HepG2 (cell line): ENCODE data around the gene SRSF4. TPM values are rescaled to one million over a fixed set of nuclear protein-coding genes. Genes with fewer than 3 reads are reported as not detected.

Experiments used
- ATAC-seq: fragments of 200-7000 bp; cut with Tn5 transposase; 3 replicates; pipeline ENCODE4 v1.9.1; 2020; ENCODE audit warnings: mild to moderate bottlenecking, moderate library complexity
- BruUV-seq: library from RNA; stranded (reverse); fragments of 400-500 nt; replicated peaks from 2 replicates; lab custom pipeline; 2021; lab: Mats Ljungman, UMichigan
- CTCF ChIA-PET: fragments of 300-600 bp; formaldehyde crosslinking; extraction: SDS; loops from one replicate; lab custom pipeline; 2021; ENCODE audit warnings: low total read pairs, inconsistent platforms, low intra/inter-chr PET ratio; lab: Yijun Ruan, JAX
- POLR2A ChIA-PET: fragments of 350-600 bp; sonication (Branson Sonifier 250); formaldehyde crosslinking; loops from one replicate; lab custom pipeline; 2020; ENCODE audit warnings: antibody characterized with exemption, inconsistent platforms; lab: Yijun Ruan, JAX
- DNase-seq: peaks from one replicate; pipeline ENCODE4 v3.0.0-alpha.2; 2015; ENCODE audit warnings: low spot score
- FAIRE-seq: peaks from 3 replicates; lab custom pipeline; 2011; peaks lifted over from hg19 to GRCh38; lab: Jason Lieb, UNC
- H2AFZ ChIP-seq: one replicate; pipeline ENCODE4 v1.6.1; 2011; ENCODE audit warnings: low read length, inconsistent platforms
- H3K27ac ChIP-seq: fragments of 300-600 bp; 3 replicates; pipeline ENCODE4 v1.8.0; 2011; ENCODE audit warnings: mixed run types, mild to moderate bottlenecking, mixed read lengths, low read length, inconsistent platforms; ENCODE audit not compliant: insufficient read depth; ENCODE audit errors: extremely low read length
- H3K27me3 ChIP-seq, 2 experiments: fragments of 200-600 bp in 1 of 2; 2 replicates in 1 of 2; 3 replicates in 1 of 2; pipeline versions ENCODE4 v1.6.0 to v1.8.0; 2011; ENCODE audit warnings: low read length in 2 of 2, mild to moderate bottlenecking in 2 of 2, moderate library complexity in 2 of 2, inconsistent platforms in 1 of 2; ENCODE audit not compliant: insufficient read depth in 2 of 2, control insufficient read depth in 1 of 2
- H3K36me3 ChIP-seq, 2 experiments: fragments of 200-600 bp in 1 of 2; replicated peaks in 1 of 2; 2 replicates in 1 of 2; 3 replicates in 1 of 2; pipeline versions ENCODE4 v1.5.1 to v1.8.0; 2011; ENCODE audit warnings: low read length in 2 of 2, inconsistent platforms in 1 of 2; ENCODE audit not compliant: insufficient read depth in 2 of 2, control insufficient read depth in 1 of 2
- H3K4me1 ChIP-seq: 2 replicates; pipeline ENCODE4 v1.5.1; 2012; ENCODE audit warnings: low read length, inconsistent platforms; ENCODE audit not compliant: insufficient read depth
- H3K4me2 ChIP-seq: 2 replicates; pipeline ENCODE4 v1.6.0; 2011; ENCODE audit warnings: low read depth, low read length, inconsistent platforms
- H3K4me3 ChIP-seq, 3 experiments: fragments of 200-600 bp in 1 of 3; sonication (generic), shearing (Covaris generic) in 1 of 3; replicated peaks in 1 of 3; 2 replicates each; pipeline ENCODE4 v1.5.1; 2011 to 2016; ENCODE audit warnings: low read length in 3 of 3, inconsistent platforms in 2 of 3, low read depth in 2 of 3, mild to moderate bottlenecking in 2 of 3, control low read depth in 1 of 3, mixed read lengths in 1 of 3; ENCODE audit not compliant: insufficient read depth in 1 of 3
- H3K79me2 ChIP-seq: one replicate; pipeline ENCODE4 v1.6.1; 2011; ENCODE audit warnings: low read length, inconsistent platforms; ENCODE audit not compliant: insufficient read depth
- H3K9ac ChIP-seq: 2 replicates; pipeline ENCODE4 v1.6.0; 2011; ENCODE audit warnings: mild to moderate bottlenecking, low read depth, low read length, inconsistent platforms; ENCODE audit not compliant: insufficient read depth
- H3K9me3 ChIP-seq: 2 replicates; pipeline ENCODE4 v1.5.1; 2012; ENCODE audit warnings: mild to moderate bottlenecking, low read length
- H4K20me1 ChIP-seq: 2 replicates; pipeline ENCODE4 v1.6.0; 2011; ENCODE audit warnings: inconsistent platforms, mild to moderate bottlenecking, low read length, moderate library complexity; ENCODE audit not compliant: insufficient read depth
- ATF4 ChIP-seq, 2 experiments: fragments of 450-650 bp in 1 of 2; sonication (generic) in 1 of 2; formaldehyde crosslinking; IDR thresholded peaks; 2 replicates each; pipeline versions ENCODE4 v1.5.0 to v1.8.0; 2020 to 2022; ENCODE audit warnings: mild to moderate bottlenecking in 1 of 2, missing genetic modification reagents in 1 of 2
- CHD2 ChIP-seq: IDR thresholded peaks from 2 replicates; pipeline ENCODE4 v1.6.1; 2011; ENCODE audit warnings: low read depth, low read length, improper control_type of control experiment
- E2F1 ChIP-seq: sonication (generic); formaldehyde crosslinking; IDR thresholded peaks from 2 replicates; pipeline ENCODE4 v1.5.0; 2020; ENCODE audit warnings: missing genetic modification reagents
- FOXC1 ChIP-seq: sonication (generic); formaldehyde crosslinking; IDR thresholded peaks from 2 replicates; pipeline ENCODE4 v1.8.0; 2022; ENCODE audit warnings: mild to moderate bottlenecking, missing genetic modification reagents, borderline replicate concordance
- GATAD2A ChIP-seq: IDR thresholded peaks from 2 replicates; pipeline ENCODE4 v1.6.1; 2016
- HMG20B ChIP-seq: conservative IDR thresholded peaks from 2 replicates; pipeline ENCODE4 v1.6.1; 2016; ENCODE audit warnings: missing genetic modification reagents, missing compliant biosample characterization
- JDP2 ChIP-seq: sonication (generic); formaldehyde crosslinking; IDR thresholded peaks from 2 replicates; pipeline ENCODE4 v1.8.1; 2022; ENCODE audit warnings: missing genetic modification reagents, borderline replicate concordance
- MXD3 ChIP-seq: IDR thresholded peaks from 2 replicates; pipeline ENCODE4 v1.6.1; 2016; ENCODE audit warnings: mild to moderate bottlenecking, missing biosample characterization, missing genetic modification reagents
- MXI1 ChIP-seq: IDR thresholded peaks from 3 replicates; pipeline ENCODE4 v1.6.1; 2012; ENCODE audit warnings: low read depth, low read length, inconsistent platforms, borderline replicate concordance
- PCBP1 ChIP-seq: fragments of 200-400 bp; formaldehyde crosslinking; IDR thresholded peaks from 2 replicates; pipeline ENCODE4 v1.6.1; 2017; ENCODE audit warnings: mild to moderate bottlenecking, low read depth, low read length, borderline replicate concordance
- SAP130 ChIP-seq: IDR thresholded peaks from 2 replicates; pipeline ENCODE4 v1.6.1; 2016; ENCODE audit warnings: low read depth
- ZIK1 ChIP-seq: sonication (generic); formaldehyde crosslinking; IDR thresholded peaks from 2 replicates; pipeline ENCODE4 v1.5.0; 2020; ENCODE audit warnings: mild to moderate bottlenecking, low read depth, missing genetic modification reagents, borderline replicate concordance
- ZNF354B ChIP-seq: sonication (generic); formaldehyde crosslinking; IDR thresholded peaks from 2 replicates; pipeline ENCODE4 v1.8.0; 2022; ENCODE audit warnings: mild to moderate bottlenecking, missing genetic modification reagents
- ZNF674 ChIP-seq: sonication (generic); formaldehyde crosslinking; IDR thresholded peaks from 2 replicates; pipeline ENCODE4 v1.5.0; 2020; ENCODE audit warnings: low read depth, mild to moderate bottlenecking, missing genetic modification reagents
- WGBS: methylation state at CpG from one replicate; pipeline ENCODE4 v1.1.6; 2017; ENCODE audit warnings: low lambda C conversion rate; 5-methylcytosine and 5-hydroxymethylcytosine counted together
- in situ Hi-C: cut with HindIII; loops from 2 replicates; pipeline ENCODE4 v1.10.0; 2017; ENCODE audit warnings: low pct_unique_long_range_greater_than_20kb; ENCODE audit not compliant: extremely low pct_ligation_motif_present
- intact Hi-C: fragments of 100-400 bp; cut with micrococcal nuclease; formaldehyde crosslinking; loops from one replicate; pipeline ENCODE4 v1.10.0; 2022; ENCODE audit not compliant: unreplicated experiment
- polyA plus RNA-seq, 8 experiments: library from polyadenylated mRNA; depleted of rRNA in 3 of 8; stranded (reverse) in 7 of 8; unstranded in 1 of 8; fragments of >200 nt; fragmentation: Illumina TruSeq in 4 of 8; extraction: Trizol in 4 of 8; gene quantifications; 2 replicates each; pipeline versions ENCODE4 v1.2.1 to v1.2.3, GENCODE V29; 2011 to 2016; ENCODE audit warnings: low read depth in 4 of 8, missing spikeins in 1 of 8, mixed read lengths in 1 of 8; ENCODE audit not compliant: insufficient read depth in 1 of 8
- total RNA-seq, 5 experiments: library from RNA; depleted of rRNA; stranded (reverse); fragments of >200 nt; fragmentation: Illumina TruSeq; extraction: Trizol; gene quantifications; 2 replicates each; pipeline ENCODE4 v1.2.3, GENCODE V29; 2016; ENCODE audit warnings: low read depth in 1 of 5

The SRSF4 gene
- total and polyA plus RNA-seq, 2 of the 13 experiments (the other 11 are each of a cell fraction or from before 2014, with no cell fraction given): 37.7 to 50.9 TPM

- peaks cover 6% of the 10 kb centered on the region for H3K4me1 ChIP-seq
- H3K9me3 ChIP-seq: no peaks in the 10 kb centered on the region
- FAIRE-seq: no peak
- BruUV-seq: no TSS peak
- ChIA-PET POLR2A (interaction anchor here (1.5 kb wide), 1 partner anchor 20 kb away, joined by 13 read pairs; the partner anchor contains the start of gene SRSF4), CTCF (interaction anchor here (1.8 kb wide), 1 partner anchor 320 kb away, joined by 12 read pairs; no protein-coding TSS in a partner anchor)
- no peaks in the 10 kb centered on the region for H4K20me1 ChIP-seq
- H3K9ac ChIP-seq: no peak overlapping the region
- H3K79me2 ChIP-seq: no peaks in the 10 kb centered on the region
- in situ Hi-C loops (no loop called here), intact Hi-C loops (loop anchor here (5.0 kb wide), 1 partner anchor 169 kb away; no protein-coding TSS in a partner anchor)
- H2AFZ ChIP-seq: no peak overlapping the region
- peaks cover 27 to 58% of the 10 kb centered on the region in 2 experiments for H3K36me3 ChIP-seq
- TF ChIP-seq FOXC1 (no peak), ATF4 (CRISPR knock-in tag; IDR thresholded peaks at IDR 0.05) (no peak), MXI1 (no peak), PCBP1 (no peak), JDP2 (CRISPR knock-in tag) (no peak), ZNF354B (CRISPR knock-in tag) (no peak), E2F1 (no peak), SAP130 (CRISPR knock-in tag) (no peak), CHD2 (no peak), GATAD2A (CRISPR knock-in tag) (no peak), ZIK1 (CRISPR knock-in tag) (no peak), MXD3 (CRISPR knock-in tag) (no peak), HMG20B (CRISPR knock-in tag) (no peak), ZNF674 (CRISPR knock-in tag) (no peak)
- 95% methylated on average over 5 of the region's 6 CpGs for WGBS
- H3K27me3 ChIP-seq: no peaks in the 10 kb centered on the region
- no peak overlapping the region for H3K4me3 ChIP-seq
- no peak for ATAC-seq
- H3K4me2 ChIP-seq: no peak overlapping the region
- H3K27ac ChIP-seq: no peak overlapping the region
- no peak for DNase-seq
These were observed 19.9 kb upstream of the SRSF4 start for GRCh38 chr1:29201595-29202051.
